ENCODE results near the gene APOBEC2. TPM values are rescaled to one million over a fixed set of nuclear protein-coding genes. Genes with fewer than 3 reads are reported as not detected.

Gene APOBEC2
- total and polyA plus RNA-seq, 2 of the 13 experiments (the other 11 are each of a cell fraction or from before 2014, with no cell fraction given) = 0.09 TPM; not detected in 1

DNA sequence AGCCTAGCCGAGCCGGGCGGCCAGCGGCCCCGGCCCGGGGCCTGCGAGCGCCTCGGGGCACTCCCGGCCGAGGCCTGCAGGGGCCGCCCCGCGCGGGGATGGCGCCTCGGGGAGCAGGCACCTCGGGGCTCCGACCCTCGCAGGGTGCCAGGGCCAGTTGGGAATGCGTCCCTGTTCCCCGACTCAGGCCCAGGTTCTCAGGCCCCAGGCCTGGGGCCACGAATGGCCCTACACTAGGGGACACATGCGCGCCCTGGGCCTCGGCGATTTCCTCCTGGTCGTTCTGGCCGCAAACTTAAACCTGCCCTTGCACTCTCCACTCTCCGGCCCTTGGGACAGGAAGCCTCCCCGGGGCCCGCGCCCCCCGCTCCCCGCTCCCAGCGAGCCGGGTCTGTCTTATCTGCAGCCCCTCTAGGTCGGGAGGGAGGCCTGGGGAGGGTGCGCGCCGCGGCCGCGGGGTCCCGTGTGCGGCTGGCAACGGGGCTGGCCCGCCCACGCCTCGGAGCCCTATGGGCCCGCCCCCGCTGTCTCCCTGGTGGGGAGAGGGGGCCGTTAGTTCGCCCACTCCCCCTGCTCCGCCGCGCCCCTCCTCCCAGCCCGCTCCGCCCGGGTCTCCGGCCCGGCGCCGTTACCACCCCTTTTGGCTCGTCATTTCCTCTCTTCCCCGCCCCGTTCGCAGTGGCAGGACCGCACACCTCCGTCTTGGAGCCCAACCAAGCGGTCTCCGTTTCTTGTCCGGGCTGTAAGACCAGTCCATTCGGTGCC is 20.4 kb downstream of the APOBEC2 start (continued):
- TF ChIP-seq, protein P1, sequence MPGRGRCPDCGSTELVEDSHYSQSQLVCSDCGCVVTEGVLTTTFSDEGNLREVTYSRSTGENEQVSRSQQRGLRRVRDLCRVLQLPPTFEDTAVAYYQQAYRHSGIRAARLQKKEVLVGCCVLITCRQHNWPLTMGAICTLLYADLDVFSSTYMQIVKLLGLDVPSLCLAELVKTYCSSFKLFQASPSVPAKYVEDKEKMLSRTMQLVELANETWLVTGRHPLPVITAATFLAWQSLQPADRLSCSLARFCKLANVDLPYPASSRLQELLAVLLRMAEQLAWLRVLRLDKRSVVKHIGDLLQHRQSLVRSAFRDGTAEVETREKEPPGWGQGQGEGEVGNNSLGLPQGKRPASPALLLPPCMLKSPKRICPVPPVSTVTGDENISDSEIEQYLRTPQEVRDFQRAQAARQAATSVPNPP (CRISPR knock-in tag; IDR thresholded peaks at IDR 0.05) = peak; percentile 35; the same call in 1 of the 2 replicates
- TF ChIP-seq SAP130 (CRISPR knock-in tag; IDR thresholded peaks at IDR 0.05; ENCODE audit: low read depth) (peak; percentile 91), NAIF1 (CRISPR knock-in tag; IDR thresholded peaks at IDR 0.05; ENCODE audit: borderline replicate concordance) (no peak), SP5 (CRISPR knock-in tag; IDR thresholded peaks at IDR 0.05; ENCODE audit: borderline replicate concordance, low read depth) (peak; percentile 84), TBX3 (IDR thresholded peaks at IDR 0.05; ENCODE audit: borderline replicate concordance) (0 out of 2 replicates have a peak, but pooled peaks have one; percentile 8), MED8 (CRISPR knock-in tag; IDR thresholded peaks at IDR 0.05; ENCODE audit: insufficient replicate concordance) (peak; percentile 23), NR3C1 (CRISPR knock-in tag; IDR thresholded peaks at IDR 0.05) (no peak), TOE1 (CRISPR knock-in tag; IDR thresholded peaks at IDR 0.05) (0 out of 2 replicates have a peak, but pooled peaks have one; percentile 50), SOX13 (IDR thresholded peaks at IDR 0.05) (no peak), SOX13 (CRISPR knock-in tag; conservative IDR thresholded peaks at IDR 0.05 in 1 of 2, IDR thresholded peaks at IDR 0.05 in 1 of 2) (peak in 1 of 2 experiments; percentile 32; a peak in 1 of 4 replicates)
- TF ChIP-seq, protein P2, sequence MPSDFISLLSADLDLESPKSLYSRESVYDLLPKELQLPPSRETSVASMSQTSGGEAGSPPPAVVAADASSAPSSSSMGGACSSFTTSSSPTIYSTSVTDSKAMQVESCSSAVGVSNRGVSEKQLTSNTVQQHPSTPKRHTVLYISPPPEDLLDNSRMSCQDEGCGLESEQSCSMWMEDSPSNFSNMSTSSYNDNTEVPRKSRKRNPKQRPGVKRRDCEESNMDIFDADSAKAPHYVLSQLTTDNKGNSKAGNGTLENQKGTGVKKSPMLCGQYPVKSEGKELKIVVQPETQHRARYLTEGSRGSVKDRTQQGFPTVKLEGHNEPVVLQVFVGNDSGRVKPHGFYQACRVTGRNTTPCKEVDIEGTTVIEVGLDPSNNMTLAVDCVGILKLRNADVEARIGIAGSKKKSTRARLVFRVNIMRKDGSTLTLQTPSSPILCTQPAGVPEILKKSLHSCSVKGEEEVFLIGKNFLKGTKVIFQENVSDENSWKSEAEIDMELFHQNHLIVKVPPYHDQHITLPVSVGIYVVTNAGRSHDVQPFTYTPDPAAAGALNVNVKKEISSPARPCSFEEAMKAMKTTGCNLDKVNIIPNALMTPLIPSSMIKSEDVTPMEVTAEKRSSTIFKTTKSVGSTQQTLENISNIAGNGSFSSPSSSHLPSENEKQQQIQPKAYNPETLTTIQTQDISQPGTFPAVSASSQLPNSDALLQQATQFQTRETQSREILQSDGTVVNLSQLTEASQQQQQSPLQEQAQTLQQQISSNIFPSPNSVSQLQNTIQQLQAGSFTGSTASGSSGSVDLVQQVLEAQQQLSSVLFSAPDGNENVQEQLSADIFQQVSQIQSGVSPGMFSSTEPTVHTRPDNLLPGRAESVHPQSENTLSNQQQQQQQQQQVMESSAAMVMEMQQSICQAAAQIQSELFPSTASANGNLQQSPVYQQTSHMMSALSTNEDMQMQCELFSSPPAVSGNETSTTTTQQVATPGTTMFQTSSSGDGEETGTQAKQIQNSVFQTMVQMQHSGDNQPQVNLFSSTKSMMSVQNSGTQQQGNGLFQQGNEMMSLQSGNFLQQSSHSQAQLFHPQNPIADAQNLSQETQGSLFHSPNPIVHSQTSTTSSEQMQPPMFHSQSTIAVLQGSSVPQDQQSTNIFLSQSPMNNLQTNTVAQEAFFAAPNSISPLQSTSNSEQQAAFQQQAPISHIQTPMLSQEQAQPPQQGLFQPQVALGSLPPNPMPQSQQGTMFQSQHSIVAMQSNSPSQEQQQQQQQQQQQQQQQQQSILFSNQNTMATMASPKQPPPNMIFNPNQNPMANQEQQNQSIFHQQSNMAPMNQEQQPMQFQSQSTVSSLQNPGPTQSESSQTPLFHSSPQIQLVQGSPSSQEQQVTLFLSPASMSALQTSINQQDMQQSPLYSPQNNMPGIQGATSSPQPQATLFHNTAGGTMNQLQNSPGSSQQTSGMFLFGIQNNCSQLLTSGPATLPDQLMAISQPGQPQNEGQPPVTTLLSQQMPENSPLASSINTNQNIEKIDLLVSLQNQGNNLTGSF (CRISPR knock-in tag; IDR thresholded peaks at IDR 0.05) = peak; percentile 61; the same call in 1 of the 2 replicates
- TF ChIP-seq, protein P3, sequence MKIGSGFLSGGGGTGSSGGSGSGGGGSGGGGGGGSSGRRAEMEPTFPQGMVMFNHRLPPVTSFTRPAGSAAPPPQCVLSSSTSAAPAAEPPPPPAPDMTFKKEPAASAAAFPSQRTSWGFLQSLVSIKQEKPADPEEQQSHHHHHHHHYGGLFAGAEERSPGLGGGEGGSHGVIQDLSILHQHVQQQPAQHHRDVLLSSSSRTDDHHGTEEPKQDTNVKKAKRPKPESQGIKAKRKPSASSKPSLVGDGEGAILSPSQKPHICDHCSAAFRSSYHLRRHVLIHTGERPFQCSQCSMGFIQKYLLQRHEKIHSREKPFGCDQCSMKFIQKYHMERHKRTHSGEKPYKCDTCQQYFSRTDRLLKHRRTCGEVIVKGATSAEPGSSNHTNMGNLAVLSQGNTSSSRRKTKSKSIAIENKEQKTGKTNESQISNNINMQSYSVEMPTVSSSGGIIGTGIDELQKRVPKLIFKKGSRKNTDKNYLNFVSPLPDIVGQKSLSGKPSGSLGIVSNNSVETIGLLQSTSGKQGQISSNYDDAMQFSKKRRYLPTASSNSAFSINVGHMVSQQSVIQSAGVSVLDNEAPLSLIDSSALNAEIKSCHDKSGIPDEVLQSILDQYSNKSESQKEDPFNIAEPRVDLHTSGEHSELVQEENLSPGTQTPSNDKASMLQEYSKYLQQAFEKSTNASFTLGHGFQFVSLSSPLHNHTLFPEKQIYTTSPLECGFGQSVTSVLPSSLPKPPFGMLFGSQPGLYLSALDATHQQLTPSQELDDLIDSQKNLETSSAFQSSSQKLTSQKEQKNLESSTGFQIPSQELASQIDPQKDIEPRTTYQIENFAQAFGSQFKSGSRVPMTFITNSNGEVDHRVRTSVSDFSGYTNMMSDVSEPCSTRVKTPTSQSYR (CRISPR knock-in tag; IDR thresholded peaks at IDR 0.05; ENCODE audit: borderline replicate concordance) = peak; percentile 84
- TF ChIP-seq, protein P4, sequence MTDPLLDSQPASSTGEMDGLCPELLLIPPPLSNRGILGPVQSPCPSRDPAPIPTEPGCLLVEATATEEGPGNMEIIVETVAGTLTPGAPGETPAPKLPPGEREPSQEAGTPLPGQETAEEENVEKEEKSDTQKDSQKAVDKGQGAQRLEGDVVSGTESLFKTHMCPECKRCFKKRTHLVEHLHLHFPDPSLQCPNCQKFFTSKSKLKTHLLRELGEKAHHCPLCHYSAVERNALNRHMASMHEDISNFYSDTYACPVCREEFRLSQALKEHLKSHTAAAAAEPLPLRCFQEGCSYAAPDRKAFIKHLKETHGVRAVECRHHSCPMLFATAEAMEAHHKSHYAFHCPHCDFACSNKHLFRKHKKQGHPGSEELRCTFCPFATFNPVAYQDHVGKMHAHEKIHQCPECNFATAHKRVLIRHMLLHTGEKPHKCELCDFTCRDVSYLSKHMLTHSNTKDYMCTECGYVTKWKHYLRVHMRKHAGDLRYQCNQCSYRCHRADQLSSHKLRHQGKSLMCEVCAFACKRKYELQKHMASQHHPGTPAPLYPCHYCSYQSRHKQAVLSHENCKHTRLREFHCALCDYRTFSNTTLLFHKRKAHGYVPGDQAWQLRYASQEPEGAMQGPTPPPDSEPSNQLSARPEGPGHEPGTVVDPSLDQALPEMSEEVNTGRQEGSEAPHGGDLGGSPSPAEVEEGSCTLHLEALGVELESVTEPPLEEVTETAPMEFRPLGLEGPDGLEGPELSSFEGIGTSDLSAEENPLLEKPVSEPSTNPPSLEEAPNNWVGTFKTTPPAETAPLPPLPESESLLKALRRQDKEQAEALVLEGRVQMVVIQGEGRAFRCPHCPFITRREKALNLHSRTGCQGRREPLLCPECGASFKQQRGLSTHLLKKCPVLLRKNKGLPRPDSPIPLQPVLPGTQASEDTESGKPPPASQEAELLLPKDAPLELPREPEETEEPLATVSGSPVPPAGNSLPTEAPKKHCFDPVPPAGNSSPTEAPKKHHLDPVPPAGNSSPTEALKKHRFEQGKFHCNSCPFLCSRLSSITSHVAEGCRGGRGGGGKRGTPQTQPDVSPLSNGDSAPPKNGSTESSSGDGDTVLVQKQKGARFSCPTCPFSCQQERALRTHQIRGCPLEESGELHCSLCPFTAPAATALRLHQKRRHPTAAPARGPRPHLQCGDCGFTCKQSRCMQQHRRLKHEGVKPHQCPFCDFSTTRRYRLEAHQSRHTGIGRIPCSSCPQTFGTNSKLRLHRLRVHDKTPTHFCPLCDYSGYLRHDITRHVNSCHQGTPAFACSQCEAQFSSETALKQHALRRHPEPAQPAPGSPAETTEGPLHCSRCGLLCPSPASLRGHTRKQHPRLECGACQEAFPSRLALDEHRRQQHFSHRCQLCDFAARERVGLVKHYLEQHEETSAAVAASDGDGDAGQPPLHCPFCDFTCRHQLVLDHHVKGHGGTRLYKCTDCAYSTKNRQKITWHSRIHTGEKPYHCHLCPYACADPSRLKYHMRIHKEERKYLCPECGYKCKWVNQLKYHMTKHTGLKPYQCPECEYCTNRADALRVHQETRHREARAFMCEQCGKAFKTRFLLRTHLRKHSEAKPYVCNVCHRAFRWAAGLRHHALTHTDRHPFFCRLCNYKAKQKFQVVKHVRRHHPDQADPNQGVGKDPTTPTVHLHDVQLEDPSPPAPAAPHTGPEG (CRISPR knock-in tag; IDR thresholded peaks at IDR 0.05) = peak; percentile 66
